Measurements from ENCODE around the gene OR2G2. TPM values are rescaled to one million over a fixed set of nuclear protein-coding genes. Genes with fewer than 3 reads are reported as not detected.

OR2G2 gene
- total RNA-seq, 1 donor from 2014 or later: not detected

DNA sequence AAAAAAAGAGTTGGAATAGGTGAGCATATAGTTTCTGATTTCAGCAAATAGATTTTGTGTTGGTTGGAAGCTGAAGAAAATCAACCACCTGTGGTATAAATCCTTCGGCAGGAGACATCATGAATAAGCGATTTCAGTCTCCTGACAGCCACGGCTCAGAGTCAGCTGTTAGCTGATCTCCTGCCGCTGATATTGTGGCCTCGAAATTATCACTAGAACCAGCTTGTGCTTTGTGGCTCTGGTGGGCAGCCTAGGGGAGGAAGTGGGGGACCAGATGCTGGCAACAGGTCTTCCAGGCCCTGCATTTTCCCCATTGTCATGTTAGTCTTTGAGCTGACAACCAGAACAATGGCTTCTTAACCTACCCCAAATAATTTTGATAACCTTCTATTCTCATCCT, 40.1 kb upstream of the OR2G2 start:
- no peak for DNase-seq (ENCODE audit: extremely low spot score in 2 of 2)
- H3K4me3 ChIP-seq: no peak overlapping the region
- intact Hi-C loops (cut with DNase I): no loop called here
- no peaks in the 10 kb centered on the region for H3K9me3 ChIP-seq
- H3K27ac ChIP-seq: no peak overlapping the region
- H3K4me1 ChIP-seq: no peaks in the 10 kb centered on the region
- H3K36me3 ChIP-seq: no peaks in the 10 kb centered on the region
- TF ChIP-seq POLR2A (IDR thresholded peaks at IDR 0.05) (no peak), POLR2AphosphoS5 (IDR thresholded peaks at IDR 0.05; ENCODE audit: insufficient read depth in 1 of 2, low read depth in 1 of 2) (no peak)
- TF ChIP-seq, protein P1, sequence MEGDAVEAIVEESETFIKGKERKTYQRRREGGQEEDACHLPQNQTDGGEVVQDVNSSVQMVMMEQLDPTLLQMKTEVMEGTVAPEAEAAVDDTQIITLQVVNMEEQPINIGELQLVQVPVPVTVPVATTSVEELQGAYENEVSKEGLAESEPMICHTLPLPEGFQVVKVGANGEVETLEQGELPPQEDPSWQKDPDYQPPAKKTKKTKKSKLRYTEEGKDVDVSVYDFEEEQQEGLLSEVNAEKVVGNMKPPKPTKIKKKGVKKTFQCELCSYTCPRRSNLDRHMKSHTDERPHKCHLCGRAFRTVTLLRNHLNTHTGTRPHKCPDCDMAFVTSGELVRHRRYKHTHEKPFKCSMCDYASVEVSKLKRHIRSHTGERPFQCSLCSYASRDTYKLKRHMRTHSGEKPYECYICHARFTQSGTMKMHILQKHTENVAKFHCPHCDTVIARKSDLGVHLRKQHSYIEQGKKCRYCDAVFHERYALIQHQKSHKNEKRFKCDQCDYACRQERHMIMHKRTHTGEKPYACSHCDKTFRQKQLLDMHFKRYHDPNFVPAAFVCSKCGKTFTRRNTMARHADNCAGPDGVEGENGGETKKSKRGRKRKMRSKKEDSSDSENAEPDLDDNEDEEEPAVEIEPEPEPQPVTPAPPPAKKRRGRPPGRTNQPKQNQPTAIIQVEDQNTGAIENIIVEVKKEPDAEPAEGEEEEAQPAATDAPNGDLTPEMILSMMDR (IDR thresholded peaks at IDR 0.05): no peak
- no peaks in the 10 kb centered on the region for H3K27me3 ChIP-seq

DNA sequence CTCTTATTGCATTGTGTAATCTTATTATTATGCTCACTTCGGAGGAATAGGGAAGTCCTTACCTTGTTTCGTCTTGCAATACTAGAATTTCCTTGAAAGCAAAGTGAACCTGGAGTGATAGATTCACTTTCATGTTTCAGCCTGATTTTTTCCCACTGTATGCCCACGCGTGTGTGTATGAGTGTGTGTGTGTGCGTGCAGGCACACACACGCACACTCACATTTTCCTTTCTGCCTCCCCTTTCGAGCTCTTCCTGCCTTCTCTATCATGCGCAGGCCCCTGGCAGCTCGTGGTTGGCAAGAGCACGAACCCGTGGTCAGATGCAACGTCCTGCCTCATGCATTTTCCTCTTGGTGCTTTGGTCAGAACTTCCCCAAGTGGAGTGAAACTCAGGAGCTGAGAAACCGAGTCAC, 39.4 kb upstream of the OR2G2 start, which contains the start of gene GCSAML:
GCSAML (plus strand) TSS at position 366 of the 414 bp plus-strand sequence. CDS start 58 bp downstream, outside the sequence.
- intact Hi-C loops (cut with DNase I): no loop called here
- H3K27me3 ChIP-seq: no peaks in the 10 kb centered on the region
- no peak for TF ChIP-seq POLR2AphosphoS5 (IDR thresholded peaks at IDR 0.05; ENCODE audit: insufficient read depth in 1 of 2, low read depth in 1 of 2)
- TF ChIP-seq POLR2A (IDR thresholded peaks at IDR 0.05): no peak
- TF ChIP-seq, protein P1 (IDR thresholded peaks at IDR 0.05): no peak
- H3K27ac ChIP-seq: no peak within 1 kb of the TSS
- H3K4me1 ChIP-seq: no peaks in the 10 kb centered on the region
- H3K4me3 ChIP-seq: no peak within 1 kb of the TSS
- H3K9me3 ChIP-seq: no peaks in the 10 kb centered on the region
- H3K36me3 ChIP-seq: no peaks in the 10 kb centered on the region
- DNase-seq (ENCODE audit: extremely low spot score in 2 of 2): no peak

DNA sequence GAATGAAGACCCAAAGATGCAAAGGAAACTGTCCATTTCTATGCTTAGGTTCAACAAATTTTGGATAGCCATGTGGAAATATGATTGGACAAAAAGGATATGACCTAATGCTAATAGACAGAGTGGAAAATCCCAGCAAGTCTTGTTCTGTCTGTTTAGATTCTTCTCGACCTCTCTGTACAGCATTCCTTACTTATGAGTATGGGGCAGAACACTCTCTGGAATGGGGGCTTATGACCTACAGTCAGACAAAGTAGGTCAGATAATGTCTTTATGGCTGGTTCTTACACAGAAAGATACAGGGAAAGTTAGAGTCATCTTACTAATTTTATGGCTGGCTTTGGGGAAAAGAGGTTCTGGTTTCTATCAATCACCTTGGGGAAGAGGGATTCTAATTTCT, 36.4 kb upstream of the OR2G2 start:
- Histone ChIP-seq H3K9me3 (no peaks in the 10 kb centered on the region), H3K36me3 (no peaks in the 10 kb centered on the region), H3K27ac (no peak overlapping the region), H3K4me3 (no peak overlapping the region), H3K27me3 (no peaks in the 10 kb centered on the region), H3K4me1 (no peaks in the 10 kb centered on the region)
- TF ChIP-seq POLR2A (IDR thresholded peaks at IDR 0.05): no peak
- TF ChIP-seq POLR2AphosphoS5 (IDR thresholded peaks at IDR 0.05; ENCODE audit: insufficient read depth in 1 of 2, low read depth in 1 of 2): no peak
- TF ChIP-seq, protein P1 (IDR thresholded peaks at IDR 0.05): no peak
- DNase-seq (ENCODE audit: extremely low spot score in 2 of 2): no peak
- intact Hi-C loops (cut with DNase I): no loop called here

DNA sequence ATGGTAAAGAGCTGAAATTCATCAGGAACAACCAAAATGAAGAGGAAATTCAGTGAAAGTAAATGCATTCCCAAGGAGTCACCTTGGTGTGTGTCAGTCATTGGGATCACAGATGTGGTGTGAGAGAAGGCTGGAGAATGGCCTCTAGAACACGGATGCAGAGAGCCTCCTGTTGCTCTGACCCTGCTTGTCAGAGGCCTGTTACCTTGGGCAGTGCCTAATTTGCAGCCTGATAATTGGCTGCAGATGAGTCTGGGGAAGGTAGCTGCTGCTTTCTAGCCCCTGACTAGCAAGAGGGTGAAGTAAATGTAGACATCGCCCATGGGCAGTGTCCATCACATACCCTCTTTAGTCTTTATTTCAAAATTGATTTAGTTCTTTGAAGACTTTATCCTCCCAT, 35.9 kb upstream of the OR2G2 start:
- Histone ChIP-seq H3K4me3 (no peak overlapping the region), H3K9me3 (no peaks in the 10 kb centered on the region), H3K27ac (no peak overlapping the region), H3K27me3 (no peaks in the 10 kb centered on the region), H3K36me3 (no peaks in the 10 kb centered on the region), H3K4me1 (no peaks in the 10 kb centered on the region)
- intact Hi-C loops (cut with DNase I): no loop called here
- TF ChIP-seq, protein P1 (IDR thresholded peaks at IDR 0.05): no peak
- no peak for TF ChIP-seq POLR2A (IDR thresholded peaks at IDR 0.05)
- TF ChIP-seq POLR2AphosphoS5 (IDR thresholded peaks at IDR 0.05; ENCODE audit: insufficient read depth in 1 of 2, low read depth in 1 of 2): no peak
- DNase-seq (ENCODE audit: extremely low spot score in 2 of 2): no peak

DNA sequence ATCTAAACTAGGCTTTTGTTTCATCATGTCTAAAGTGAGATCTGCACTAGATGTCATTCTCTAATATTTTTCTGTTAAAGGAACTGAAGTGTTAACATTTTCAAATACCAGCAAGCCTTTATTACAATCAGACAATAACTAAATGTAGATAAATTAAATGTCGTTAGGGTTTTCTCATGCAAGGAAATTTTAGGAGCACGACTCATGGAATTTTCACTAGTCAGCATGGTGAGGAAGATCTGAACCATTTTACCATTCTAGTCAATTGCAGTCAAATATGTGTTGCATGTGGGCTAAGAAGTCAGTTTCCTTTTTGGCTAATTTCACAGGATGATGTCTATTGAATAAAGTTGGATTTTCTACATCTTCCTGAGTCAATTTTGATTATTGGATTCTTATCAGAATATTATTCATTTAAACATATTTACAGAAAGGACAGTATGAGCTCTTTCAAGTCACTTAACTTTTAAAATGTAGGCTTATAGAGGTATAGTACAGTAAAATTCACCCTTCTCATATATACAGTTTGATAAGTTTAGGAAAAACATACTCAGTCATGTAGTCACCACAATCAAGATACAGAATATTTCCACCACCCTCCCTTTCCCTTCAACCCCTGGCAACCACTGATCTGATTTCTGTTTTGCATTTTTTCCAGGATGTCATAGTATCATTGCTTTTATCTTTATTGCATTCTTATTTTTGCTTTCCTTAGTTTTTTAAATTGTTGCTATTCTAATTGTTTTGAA, 30.1 kb upstream of the OR2G2 start:
- H3K27ac ChIP-seq: no peak overlapping the region
- no peak for DNase-seq (ENCODE audit: extremely low spot score in 2 of 2)
- TF ChIP-seq POLR2AphosphoS5 (IDR thresholded peaks at IDR 0.05; ENCODE audit: insufficient read depth in 1 of 2, low read depth in 1 of 2) (no peak), POLR2A (IDR thresholded peaks at IDR 0.05) (no peak)
- H3K27me3 ChIP-seq: no peaks in the 10 kb centered on the region
- no peaks in the 10 kb centered on the region for H3K4me1 ChIP-seq
- H3K4me3 ChIP-seq: no peak overlapping the region
- intact Hi-C loops (cut with DNase I): no loop called here
- H3K36me3 ChIP-seq: no peaks in the 10 kb centered on the region
- H3K9me3 ChIP-seq: no peaks in the 10 kb centered on the region
